Cortex of kidney (tissue), 1 donor: ENCODE results near the gene FBXL13.
"Not testable (repeated sequence)": the region's sequence is repeated elsewhere in the genome, so short reads cannot be mapped to it uniquely, and the experiment has no call there.

Source experiments
- DNase-seq: peaks from one replicate; lab custom pipeline; 2025; lab: John Stamatoyannopoulos, UW

The FBXL13 gene

GRCh38 chr7:102856036-102856435 is 218.6 kb downstream of the FBXL13 start:
- DNase-seq, result no peak

- DNase-seq, result no peak
These were observed 225.1 kb downstream of the FBXL13 start for GRCh38 chr7:102849538-102849937.

- no peak for DNase-seq
These were observed 225.5 kb downstream of the FBXL13 start for GRCh38 chr7:102849079-102849478.

GRCh38 chr7:102845346-102845745 is 229.2 kb downstream of the FBXL13 start:
- no peak for DNase-seq

DNA sequence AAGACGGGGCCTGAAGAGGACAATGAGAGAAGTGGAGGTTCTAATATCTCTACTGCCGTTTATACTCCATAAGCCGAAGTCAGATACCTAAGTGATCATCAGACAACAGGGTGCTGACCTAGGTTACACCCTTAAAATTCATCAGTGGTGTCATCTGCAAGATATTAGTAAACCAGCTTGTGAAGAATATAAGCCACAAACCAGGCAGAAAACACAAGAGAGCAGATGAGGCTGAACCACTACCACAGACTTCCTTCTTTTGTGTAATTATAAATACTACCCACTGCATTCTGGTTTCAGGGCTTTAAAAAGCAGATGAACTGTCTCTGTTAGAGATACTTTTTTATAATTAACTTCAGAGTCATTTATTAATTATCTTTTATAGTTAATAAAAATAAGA is 230.7 kb downstream of the FBXL13 start:
- DNase-seq, result no peak

GRCh38 chr7:102842284-102842683 is 232.3 kb downstream of the FBXL13 start:
- no peak for DNase-seq

DNA sequence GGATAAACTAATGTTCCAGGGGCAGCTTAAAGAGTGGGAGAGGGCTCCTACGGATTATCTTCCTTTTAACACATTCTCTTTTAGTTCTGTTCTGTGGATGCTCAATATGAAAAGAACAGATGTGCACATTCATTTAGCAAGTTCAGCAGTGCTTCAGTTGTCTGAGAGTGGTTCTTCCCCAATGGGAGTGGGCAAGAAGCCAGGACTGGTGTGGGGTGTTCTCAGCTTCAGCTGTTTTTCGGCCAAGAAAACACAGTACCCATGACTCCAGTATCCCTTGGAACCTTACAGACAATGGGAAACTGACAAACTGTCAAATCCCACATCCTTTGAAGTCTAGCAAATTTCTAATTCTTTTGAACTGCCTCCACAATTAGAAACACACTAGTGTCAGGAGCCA is 233.3 kb downstream of the FBXL13 start:
- DNase-seq, result no peak

GRCh38 chr7:102840404-102840803 is 234.2 kb downstream of the FBXL13 start:
- DNase-seq, result no peak

GRCh38 chr7:102838572-102839101 is 236.0 kb downstream of the FBXL13 start:
- not testable (repeated sequence) for DNase-seq

DNA sequence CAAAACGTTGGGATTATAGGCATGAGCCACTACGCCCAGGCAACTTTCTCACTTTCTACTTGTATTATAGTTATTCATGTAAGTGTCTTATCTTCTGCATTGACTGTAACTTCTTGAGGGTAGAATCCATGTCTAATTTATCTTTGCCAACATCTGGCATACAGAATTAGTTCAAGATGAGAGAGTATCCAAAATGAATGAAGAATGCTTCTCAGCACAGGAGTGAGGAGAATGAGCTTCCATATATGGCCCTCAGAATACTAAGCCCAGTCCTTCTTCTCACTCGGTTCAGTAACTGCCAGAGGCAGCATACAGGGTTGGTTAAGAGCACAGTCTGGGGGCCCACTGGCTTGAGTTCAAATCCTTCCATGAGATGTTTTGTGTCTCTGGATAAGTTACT is 236.8 kb downstream of the FBXL13 start:
- no peak for DNase-seq

- DNase-seq, result no peak
These were observed 237.6 kb downstream of the FBXL13 start for GRCh38 chr7:102836977-102837376.

DNA sequence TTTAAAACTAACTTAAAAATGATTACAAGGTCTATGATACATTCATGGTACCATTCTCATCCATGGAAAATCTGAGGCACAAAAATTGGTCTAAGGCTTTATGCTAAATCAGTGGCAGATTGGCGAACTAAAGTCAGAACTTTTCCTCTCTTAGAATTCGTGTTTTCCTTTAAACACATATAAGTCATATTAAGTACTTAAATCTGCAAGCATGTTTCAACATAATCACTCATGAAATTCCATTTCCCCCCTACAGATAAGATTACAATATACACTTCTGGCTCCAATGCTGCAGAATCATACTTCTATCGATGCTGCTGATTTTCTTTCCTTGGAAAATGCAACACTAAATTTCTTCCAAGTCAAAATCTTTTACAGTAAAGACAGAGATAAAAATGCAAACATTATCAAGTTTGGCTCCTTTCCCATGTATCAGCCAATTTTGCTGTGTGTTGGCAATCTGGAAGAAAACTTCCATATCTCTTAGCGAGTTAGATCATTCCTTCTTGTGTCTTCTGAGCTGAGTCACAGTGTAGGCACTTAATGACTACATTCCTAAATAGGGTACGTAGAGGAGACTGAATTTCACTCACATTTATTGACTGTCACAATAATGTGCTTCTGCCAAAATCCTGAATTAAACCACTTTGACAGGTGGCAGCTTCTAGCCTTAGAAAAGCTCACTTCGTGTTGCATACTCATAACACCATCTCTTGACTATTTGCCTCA is 238.2 kb downstream of the FBXL13 start:
- DNase-seq, result no peak

GRCh38 chr7:102834999-102835398 is 239.6 kb downstream of the FBXL13 start:
- no peak for DNase-seq

- DNase-seq, result no peak
These were observed 240.1 kb downstream of the FBXL13 start for GRCh38 chr7:102834466-102834865.

DNA sequence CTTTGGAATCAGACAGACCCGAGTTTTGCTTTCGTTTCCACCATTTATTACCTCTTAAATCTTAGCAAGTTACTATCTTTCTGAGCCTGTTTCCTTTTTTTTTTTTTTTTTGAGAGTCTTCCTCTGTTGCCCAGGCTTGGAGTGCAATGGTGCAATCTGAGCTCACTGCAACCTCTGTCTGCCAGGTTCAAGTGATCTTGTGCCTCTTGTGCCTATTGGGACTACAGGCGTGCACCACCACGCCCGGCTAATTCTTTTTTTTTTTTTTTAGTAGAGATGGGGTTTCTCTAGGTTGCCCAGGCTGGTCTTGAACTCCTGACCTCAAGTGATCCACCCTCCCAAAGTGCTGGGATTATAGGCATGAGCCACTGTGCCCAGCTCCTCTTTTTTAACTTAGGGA is 241.3 kb downstream of the FBXL13 start:
- no peak for DNase-seq

GRCh38 chr7:102832674-102833073 is 241.9 kb downstream of the FBXL13 start:
- no peak for DNase-seq

DNA sequence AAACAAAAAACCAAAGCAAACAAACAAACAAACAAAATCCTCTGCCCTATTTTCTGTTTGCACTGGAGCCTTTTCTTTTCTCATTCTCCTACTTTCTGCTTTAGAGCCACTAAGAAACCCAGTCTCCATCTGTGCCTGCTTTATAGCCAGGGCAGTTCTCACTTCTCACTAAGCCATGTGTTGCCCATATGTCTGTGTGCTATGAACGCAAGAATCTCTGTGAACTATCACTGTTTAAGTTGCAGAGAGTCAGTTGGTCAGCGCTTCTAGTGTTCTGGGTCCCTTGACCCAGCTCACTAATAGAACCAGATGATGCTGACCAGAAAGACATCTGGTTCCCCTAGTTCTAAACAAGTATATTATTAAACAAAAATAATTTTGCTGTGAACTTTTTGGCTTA is 244.4 kb downstream of the FBXL13 start:
- no peak for DNase-seq

- no peak for DNase-seq
These were observed 245.5 kb downstream of the FBXL13 start for GRCh38 chr7:102829075-102829474.

DNA sequence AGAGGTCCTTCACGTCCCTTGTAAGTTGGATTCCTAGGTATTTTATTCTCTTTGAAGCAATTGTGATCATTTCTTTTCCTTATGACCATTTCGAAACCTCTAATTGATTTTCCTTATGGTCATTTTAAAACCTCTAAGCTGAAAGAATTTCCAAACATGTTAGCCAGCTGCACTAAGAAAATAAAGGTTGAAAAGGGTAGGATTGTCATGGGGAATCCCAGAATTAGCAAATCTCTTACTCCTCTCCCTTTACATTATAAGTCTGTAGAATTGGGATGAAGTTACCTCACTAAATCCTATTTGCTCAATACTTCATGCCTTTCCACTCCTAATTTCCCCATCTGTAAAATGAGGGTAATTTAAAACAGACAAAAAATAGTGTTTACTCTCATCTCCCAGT is 246.3 kb downstream of the FBXL13 start:
- no peak for DNase-seq

DNA sequence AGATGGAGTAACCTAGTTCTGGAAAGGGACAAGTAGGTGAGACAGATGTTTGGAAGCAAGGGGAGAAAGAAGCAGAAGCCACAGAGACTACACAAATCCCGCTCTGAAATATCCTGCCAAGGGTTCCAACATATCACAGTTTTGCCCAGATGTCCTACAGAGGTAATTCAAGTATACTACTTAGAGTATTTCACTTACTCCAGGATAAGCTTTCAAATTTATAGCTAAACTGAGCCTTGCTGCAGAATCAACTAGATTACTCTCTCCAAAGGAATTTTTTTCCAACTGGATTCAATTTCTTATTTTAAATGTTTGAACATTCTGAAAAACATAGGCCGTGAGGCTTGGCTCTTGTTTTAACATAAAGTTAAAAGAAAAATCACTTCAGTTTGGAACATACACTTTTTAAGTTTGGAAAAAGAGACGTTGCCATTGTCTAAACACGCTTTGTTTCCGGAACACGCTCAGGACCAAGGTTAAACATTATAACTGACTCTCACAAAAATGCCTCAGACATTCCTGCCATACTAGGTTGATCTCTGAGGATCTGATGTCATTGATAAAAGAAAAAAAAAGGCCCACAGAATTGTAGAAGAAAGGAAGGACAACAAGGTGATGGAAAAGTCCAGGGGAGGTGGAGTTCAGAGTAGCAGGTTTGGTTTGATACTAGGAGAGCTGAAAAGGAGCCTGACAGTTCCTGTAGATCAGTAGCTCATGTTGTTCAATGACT is 251.0 kb downstream of the FBXL13 start:
- no peak for DNase-seq

DNA sequence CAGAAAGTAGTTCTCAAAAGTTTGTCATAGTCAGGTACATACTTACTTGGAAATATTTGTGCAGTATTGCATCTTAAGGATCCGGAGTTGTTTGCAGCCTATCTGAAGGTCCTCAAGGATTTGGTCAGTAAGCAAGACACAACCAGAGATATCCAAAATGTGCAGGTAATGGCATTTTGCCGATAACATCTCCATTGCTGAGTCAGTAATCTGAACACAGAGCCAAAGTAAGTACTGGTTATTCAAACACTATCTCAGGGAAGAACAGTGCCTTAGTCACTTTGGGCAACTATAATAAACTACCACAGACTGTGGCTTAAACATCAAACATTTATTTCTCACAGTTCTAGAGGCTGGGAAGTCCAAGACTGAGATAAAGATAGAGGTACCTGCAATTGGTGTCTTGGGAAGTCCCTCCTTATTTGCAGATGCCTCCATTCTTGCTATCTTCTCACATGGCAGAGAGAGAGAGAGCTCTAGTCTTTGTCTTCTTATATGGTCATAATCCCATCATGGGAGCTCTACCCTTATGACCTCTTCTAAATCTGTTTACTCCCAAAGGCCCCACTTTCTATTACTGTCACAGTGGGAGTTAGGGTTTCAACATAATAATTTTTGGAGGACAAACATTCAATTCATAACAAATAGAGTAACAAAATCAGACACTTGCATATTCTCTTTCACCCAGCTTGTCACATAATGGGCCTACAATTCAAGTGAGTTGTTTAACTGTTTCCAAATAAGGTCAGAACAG is 252.4 kb downstream of the FBXL13 start:
- DNase-seq, result no peak

- DNase-seq, result no peak
These were observed 255.4 kb downstream of the FBXL13 start for GRCh38 chr7:102819151-102819550.
